Measurements from ENCODE around the gene HOXD13.

- TF ChIP-seq, protein P1, sequence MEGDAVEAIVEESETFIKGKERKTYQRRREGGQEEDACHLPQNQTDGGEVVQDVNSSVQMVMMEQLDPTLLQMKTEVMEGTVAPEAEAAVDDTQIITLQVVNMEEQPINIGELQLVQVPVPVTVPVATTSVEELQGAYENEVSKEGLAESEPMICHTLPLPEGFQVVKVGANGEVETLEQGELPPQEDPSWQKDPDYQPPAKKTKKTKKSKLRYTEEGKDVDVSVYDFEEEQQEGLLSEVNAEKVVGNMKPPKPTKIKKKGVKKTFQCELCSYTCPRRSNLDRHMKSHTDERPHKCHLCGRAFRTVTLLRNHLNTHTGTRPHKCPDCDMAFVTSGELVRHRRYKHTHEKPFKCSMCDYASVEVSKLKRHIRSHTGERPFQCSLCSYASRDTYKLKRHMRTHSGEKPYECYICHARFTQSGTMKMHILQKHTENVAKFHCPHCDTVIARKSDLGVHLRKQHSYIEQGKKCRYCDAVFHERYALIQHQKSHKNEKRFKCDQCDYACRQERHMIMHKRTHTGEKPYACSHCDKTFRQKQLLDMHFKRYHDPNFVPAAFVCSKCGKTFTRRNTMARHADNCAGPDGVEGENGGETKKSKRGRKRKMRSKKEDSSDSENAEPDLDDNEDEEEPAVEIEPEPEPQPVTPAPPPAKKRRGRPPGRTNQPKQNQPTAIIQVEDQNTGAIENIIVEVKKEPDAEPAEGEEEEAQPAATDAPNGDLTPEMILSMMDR (IDR thresholded peaks at IDR 0.05): peak; percentile 61
- TF ChIP-seq EZH2 (IDR thresholded peaks at IDR 0.05; ENCODE audit: borderline replicate concordance, insufficient read depth, low read depth, low read length, poor library complexity, severe bottlenecking): no peak
Measured at GRCh38 chr2:176140513-176141317, 48.2 kb downstream of the HOXD13 start.

All from B cell (primary cell).